GM19099 (cell line): ENCODE data around the gene CNOT9.

Experiments used
- POLR2A ChIP-seq: IDR thresholded peaks from 3 replicates; pipeline ENCODE4 v1.6.1; 2011; ENCODE audit warnings: low read depth; ENCODE audit not compliant: insufficient read length; ENCODE audit errors: extremely low read depth

The CNOT9 gene

GRCh38 chr2:218568190-218569037 lies at the start of gene CNOT9, which contains the start of gene USP37:
Gene CNOT9 (plus strand): TSS chr2:218568839. CDS start chr2:218568955, 116 bp downstream.
Gene USP37 (minus strand): TSS chr2:218568351. CDS start chr2:218558653, 9,698 bp downstream.
- TF ChIP-seq POLR2A, result peak; percentile 79

GRCh38 chr2:218518876-218519275 lies 49.8 kb upstream of the CNOT9 start:
- TF ChIP-seq POLR2A, result no peak

GRCh38 chr2:218523651-218524050 lies 45.0 kb upstream of the CNOT9 start:
- no peak for TF ChIP-seq POLR2A

- no peak for TF ChIP-seq POLR2A
Observed at GRCh38 chr2:218529990-218530389, 38.6 kb upstream of the CNOT9 start.

- TF ChIP-seq POLR2A, result no peak
Observed at GRCh38 chr2:218536804-218537494, 31.7 kb upstream of the CNOT9 start.

- TF ChIP-seq POLR2A, result no peak
Observed at GRCh38 chr2:218540015-218540414, 28.6 kb upstream of the CNOT9 start.

GRCh38 chr2:218546012-218546411 lies 22.6 kb upstream of the CNOT9 start:
- TF ChIP-seq POLR2A, result no peak

- no peak for TF ChIP-seq POLR2A
Observed at GRCh38 chr2:218547511-218547910, 21.1 kb upstream of the CNOT9 start.

- no peak for TF ChIP-seq POLR2A
Observed at GRCh38 chr2:218547978-218548377, 20.7 kb upstream of the CNOT9 start.

- TF ChIP-seq POLR2A, result no peak
Observed at GRCh38 chr2:218555527-218555926, 13.1 kb upstream of the CNOT9 start.

- TF ChIP-seq POLR2A, result no peak
Observed at GRCh38 chr2:218557941-218558340, 10.7 kb upstream of the CNOT9 start.

- TF ChIP-seq POLR2A, result no peak
Observed at GRCh38 chr2:218558986-218559385, 9.7 kb upstream of the CNOT9 start.

GRCh38 chr2:218564056-218564455 lies 4.6 kb upstream of the CNOT9 start:
- TF ChIP-seq POLR2A, result no peak

GRCh38 chr2:218566296-218566695 lies 2.3 kb upstream of the CNOT9 start:
- TF ChIP-seq POLR2A, result no peak

- TF ChIP-seq POLR2A, result no peak
Observed at GRCh38 chr2:218567797-218568189, 846 bp upstream of the CNOT9 start.

- TF ChIP-seq POLR2A, result peak; percentile 24
Observed at GRCh38 chr2:218569038-218569431, 396 bp downstream of the CNOT9 start.

GRCh38 chr2:218569661-218570500 lies 1.2 kb downstream of the CNOT9 start:
- TF ChIP-seq POLR2A, result no peak
